Activated CD8-positive, alpha-beta memory T cell treated with anti-CD3 and anti-CD28 coated beads, Interleukin-2, amount 50 U/mL, for 4 hours (primary cell): Measurements from ENCODE around the gene LDHB.
A peak's percentile ranks its signal among the peaks of the same experiment; 100 is the strongest.
"Not testable (repeated sequence)": the region's sequence is repeated elsewhere in the genome, so short reads cannot be mapped to it uniquely, and the experiment has no call there.

Source experiments
- DNase-seq: peaks from one replicate; pipeline ENCODE4 v3.0.0-alpha.2; 2020

LDHB gene

DNA sequence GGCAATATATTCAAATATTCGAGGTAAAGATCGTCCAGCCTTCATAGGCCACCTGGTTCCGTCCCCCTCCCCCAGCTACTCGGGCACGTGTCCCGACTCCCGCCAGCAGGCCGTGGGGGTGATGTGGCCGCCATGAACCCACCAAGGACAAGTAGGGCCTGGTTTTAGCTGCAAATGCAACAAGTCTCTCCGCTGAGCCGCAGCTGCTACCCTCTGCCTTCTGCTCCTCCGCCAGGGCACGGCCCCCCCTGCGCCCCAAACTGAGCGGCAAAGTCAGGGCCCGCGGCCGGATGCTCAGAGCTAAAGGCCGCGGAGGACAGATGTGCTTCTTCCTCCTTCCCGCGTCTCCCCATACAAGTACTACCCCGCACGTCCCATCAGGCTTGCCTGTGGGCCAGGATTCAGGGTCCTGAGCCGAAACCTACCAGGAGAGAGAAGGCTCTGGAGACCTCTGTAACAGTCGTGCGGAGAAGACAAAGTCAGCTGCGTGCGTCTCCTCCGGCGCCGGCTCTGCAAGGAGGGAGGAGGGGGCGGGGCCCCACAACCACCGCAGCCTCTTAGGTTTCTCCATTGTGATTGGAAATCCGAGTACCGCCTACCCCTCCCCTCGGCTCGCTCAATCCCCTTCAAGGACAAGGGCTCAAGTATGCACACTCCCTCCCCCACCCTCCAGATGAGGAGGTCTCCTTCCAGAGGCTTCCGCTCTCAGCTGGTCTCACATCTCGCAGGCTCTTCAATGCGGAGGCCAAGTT lies at the start of gene LDHB:
TSS of gene LDHB (minus strand) at position 517 of the 752 bp plus-strand sequence. CDS start 3,171 bp downstream, outside the sequence.
- peak; percentile 94 for DNase-seq

DNA sequence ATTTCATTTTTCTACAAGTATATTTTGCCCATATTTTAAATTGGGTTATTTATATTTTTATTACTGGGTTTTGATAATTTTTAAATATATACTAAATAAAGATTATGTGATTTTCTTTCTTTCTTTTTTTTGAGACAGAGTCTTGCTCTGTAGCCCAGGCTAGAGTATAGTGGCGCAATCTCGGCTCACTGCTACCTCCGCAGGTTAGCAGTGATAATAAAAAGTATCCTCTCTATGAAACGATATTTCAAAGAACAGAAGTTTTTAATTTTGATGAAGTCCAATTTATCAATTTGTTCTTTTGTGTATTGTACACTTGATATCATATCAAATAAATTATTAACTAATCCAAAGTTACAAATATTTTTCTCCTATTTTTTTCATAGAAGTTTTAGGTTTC lies 47.2 kb upstream of the LDHB start:
- DNase-seq: no peak

DNA sequence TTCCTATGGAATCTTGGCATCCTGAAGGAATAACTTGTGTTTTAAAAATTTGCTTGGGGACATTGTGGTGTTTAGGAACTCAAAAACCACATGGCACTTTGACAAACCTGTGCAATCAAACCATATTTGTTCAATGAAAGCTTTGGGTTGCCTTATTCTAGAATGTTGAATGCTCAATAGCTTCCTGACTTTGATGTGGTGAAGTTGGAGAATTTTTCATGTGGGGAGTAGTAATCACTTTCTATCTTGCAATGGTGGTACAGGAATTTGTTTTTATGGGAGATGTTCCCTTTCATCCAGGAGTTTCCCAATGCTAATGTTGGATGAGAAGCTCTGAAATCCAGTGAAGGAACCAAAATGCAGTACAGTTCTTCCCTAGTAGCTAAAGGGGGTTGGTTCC lies 42.2 kb upstream of the LDHB start:
- DNase-seq: no peak

DNA sequence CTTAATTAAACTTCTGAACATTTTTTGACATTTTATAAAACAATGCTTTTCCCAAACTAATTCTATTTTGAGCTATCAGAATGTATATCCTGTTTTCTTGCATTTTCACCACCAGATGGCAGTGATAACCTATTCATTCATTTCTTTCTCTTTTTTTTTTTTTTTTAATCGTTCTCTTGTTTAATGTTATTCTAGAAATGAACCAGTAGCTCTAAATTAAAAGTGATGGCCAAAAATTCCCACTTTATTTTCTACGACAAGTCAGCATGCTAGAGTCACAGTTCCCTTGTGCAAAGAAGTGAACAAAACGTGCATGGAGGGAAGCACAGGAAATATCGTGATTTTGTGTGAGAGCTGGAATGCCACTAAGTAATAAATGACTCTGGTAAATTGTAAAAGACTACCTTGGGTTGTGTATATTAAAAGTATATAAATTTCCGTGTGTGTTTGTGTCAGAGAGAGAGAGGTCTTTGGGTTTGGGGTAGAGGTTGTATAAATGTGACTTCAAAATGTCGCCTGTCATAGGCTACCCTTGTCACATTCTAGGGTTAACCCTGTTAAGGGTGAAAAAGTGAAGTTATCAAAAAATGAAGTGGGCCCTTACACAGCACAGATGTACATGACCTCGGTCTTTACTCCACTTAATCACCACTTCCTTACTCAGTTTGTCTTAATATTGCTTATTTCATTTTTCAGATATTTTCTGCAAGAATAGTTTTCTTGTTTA lies 40.4 kb upstream of the LDHB start:
- DNase-seq: no peak

DNA sequence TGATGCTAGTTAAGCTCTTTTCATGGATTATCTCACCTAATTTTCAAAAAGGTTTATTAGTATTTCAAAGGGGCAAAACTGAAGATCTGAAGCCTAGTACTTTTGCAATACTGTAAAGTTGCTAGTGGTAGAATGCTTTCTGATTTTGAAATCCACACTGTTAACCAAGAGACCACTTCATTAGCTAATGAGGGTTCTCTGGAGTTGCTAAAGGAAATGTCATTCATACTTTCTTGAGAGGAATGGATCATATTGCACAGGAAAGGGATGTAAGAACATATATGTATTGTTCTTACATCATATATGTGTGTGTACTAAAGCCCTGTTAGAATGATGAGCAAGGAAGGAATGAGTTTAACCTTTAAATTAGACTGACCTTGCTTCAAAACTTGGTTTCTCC lies 39.0 kb upstream of the LDHB start:
- no peak for DNase-seq

DNA sequence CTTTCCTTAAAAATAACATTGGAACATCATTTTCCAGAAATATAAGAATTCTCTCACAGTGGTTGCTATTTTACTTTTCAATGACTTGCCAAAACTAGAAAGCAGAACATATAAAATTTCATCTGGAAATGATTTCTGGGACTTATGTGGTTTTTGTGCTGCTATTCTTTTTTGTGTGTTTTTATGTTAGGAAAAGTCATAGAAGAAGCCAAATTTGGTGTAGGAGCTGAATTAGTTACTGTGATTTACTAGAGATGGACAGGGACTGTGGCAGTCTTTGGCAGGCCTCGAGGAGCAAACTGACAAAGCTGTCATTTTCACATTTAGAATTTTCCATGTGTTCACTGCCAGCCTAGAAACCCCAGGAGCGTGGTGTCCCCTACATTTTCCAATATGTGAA lies 38.3 kb upstream of the LDHB start:
- DNase-seq: no peak

DNA sequence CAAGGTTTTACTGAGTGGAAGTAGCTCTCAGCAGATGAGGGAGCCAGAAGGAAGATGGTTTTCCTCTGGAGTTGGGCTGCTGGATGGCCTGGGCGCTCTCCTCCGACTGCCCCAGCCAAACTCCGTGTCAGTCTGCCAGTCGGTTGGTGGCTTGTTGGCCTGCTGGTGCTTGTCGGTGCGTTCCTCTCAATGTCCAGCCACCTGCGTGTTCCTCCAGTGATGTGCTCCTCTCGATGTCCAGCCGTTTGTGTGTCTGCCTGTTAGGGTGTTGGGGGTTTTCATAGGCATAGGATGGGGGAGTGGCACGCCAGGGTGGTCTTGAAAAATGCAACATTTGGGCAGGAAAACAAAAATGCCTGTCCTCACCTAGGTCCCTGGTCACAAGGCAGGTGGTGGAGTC lies 37.0 kb upstream of the LDHB start:
- DNase-seq: no peak

DNA sequence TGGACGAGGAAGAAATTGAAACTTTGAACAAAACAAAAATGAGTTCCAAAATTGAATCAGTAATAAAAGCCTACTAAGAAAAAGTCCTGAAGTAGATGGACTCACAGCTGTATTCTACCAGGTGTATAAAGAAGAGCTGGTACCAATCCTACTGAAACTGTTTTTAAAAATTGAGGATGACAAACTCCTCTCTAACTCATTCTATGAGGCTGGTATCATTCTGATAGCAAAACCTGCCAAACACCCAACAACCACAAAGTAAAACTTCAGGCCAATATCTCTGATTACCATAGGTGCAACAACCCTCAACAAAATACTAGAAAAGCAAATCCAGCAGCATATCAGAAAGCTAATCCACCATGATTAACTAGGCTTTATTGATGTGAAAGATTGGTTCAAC lies 33.9 kb upstream of the LDHB start:
- DNase-seq: no peak

DNA sequence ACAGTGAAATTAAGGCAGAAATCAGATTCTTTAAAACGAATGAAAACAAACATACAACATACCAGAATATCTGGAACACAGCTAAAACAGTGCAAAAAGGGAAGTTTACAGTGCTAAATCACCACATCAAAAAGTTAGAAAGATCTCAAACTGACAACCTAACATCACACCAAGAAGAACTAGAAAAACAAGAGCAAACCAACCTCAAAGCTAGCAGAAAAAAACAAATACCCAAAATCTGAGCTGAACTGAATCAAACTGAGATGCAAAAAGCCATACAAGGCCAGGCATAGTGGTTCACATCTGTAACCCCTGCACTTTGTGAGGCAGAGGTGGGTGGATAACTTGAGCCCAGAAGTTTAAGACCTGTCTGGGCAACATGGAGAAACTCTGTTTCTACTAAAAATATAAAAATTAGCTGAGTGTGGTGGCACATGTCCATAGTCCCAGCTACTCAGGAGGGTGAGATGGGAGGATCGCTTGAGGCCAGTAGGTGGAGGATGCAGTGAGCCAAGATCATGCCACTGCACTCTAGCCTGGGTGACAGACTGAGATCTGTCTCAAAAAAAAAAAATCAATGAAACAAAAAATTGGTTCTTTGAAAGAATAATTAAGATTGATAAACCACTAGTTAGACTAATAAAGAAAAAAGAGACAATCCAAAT lies 33.2 kb upstream of the LDHB start:
- no peak for DNase-seq

DNA sequence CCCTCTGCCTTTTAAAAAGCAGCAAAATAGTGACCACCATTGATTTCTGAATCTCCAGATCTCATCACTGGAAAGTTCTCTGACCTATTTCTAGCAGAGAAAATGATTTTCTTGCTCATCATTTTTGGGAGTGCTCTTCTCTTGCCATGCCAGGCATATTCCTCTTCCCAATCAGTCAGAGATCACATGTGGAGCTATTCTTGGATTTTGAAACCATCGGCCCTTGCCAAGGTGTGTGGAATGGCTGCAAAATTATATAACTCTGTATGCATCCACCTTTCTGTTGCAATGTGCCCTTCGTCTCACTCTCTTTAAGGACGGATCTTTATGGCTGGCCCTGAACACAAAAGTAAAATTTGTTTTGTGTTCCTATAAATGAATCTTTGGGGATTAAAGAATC lies 25.5 kb upstream of the LDHB start:
- no peak for DNase-seq

DNA sequence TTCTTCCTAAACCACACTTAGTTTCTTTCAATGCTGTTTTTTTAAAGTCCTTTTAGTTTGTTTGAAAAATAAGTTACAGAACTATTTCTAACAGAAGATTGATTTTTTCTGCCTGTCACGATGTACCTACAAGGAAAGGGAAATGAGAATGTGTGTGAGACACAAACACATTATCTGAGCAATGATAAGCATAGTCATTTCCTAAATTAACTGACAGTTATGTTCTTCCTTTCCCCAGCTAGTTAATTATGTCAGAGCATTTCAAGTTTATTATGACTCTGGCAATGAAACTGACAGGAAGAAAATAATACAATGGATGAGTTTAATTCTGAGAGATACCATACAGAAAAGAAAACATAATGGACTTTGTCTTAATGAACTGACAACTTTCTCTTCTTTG lies 21.3 kb upstream of the LDHB start:
- no peak for DNase-seq

DNA sequence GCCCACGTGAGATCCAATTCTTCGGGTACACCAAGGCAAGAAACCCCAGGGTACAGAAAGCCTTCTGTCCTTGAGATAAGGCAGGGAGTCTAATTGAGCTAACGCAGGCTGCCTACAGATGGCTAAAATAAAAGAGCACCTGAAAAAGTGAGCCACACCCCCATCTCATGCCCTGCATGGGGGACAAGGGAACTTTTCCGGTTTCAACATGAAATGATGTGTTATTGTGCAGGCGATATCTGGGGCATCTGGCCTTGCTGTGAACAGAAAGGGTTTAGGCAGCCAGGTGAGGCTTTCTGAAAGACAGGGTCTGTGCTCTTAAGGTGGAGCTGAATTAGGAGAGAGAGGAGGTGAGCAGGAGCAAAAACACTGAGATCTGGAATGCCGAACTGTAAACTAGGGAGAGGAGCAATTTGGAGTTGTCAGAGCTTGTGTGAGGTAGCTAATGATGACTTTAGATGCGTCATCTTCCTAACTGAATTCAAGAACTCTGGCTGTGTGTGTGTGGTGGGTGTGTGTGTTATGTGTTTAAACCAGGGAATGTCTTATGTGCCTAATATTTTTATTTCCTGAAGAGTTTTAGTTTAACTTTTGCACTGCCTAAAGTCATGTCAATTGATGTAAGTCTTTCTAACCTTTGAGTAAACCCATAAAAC lies 20.1 kb upstream of the LDHB start:
- DNase-seq: no peak

DNA sequence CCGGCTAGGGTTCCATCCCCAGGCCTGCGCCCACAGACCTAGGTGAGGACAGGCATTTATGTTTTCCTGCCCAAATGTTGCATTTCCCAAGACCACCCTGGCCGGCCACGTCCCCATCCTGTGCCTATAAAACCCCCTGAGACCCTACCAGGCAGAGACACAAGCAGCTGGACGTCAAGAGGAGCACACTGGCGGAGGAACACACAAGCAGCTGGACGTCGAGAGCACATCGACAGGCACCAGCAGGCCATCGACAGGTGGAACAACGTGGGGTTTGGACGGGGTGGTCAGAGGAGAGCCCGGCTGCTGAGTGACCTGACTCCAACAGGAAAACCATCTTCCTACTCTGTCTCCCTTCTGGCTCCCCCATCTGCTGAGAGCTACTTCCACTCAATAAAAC lies 19.6 kb upstream of the LDHB start:
- no peak for DNase-seq

DNA sequence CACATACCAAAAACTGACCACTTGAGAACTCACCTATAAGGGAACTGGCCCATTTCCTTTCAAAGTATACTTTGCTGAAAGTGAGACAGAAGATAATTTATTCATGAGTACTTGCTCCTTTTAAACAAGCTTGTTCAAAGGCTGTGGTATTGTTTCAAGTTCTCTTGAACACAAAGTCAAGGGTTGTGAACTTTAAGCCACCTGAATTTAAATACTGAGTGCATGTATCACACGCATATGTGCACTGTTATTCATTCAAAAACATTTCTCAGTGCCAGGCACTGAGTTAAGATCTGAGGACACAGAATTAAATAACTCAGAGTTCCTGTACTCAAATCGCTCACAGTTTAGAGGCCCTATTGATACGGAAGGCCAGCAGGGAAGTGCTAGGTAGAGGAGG lies 19.1 kb upstream of the LDHB start:
- DNase-seq: no peak

DNA sequence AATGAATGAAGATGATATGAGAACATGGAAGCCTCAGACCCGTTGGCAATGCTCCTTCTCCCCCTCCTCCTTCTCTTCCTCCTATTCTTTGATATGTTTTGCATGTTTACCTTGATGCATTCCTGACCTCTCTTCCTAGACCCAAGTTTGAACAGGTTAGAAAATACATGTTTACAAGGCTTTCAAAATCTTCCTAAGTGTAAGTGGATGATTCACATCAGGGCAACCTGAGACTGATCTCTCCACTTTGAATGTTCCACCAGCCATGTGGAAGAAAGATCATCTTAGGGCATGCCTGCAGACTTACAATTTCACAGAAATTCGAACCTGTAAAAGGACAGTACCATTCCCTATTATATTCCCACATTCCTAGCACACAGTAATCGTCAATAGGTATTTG lies 18.0 kb upstream of the LDHB start:
- no peak for DNase-seq

DNA sequence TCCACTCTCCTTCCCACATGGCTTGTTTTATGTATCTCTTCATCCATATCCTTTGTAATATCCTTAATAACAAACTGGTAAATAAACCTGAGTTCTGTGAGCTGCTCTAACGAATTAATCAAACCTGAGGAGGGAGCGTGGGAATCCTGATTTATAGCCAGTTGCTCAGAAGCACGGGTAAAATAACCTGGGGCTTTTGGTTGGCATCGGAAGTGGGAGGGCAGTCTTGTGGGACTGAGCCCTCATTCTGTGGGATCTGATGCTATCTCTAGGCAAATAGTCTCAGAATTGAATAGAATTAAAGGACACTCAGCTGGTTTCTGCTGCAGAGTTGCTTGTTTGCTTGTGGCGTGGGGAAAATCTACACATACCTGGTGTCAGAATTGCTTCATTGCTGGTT lies 17.5 kb upstream of the LDHB start:
- DNase-seq: no peak

DNA sequence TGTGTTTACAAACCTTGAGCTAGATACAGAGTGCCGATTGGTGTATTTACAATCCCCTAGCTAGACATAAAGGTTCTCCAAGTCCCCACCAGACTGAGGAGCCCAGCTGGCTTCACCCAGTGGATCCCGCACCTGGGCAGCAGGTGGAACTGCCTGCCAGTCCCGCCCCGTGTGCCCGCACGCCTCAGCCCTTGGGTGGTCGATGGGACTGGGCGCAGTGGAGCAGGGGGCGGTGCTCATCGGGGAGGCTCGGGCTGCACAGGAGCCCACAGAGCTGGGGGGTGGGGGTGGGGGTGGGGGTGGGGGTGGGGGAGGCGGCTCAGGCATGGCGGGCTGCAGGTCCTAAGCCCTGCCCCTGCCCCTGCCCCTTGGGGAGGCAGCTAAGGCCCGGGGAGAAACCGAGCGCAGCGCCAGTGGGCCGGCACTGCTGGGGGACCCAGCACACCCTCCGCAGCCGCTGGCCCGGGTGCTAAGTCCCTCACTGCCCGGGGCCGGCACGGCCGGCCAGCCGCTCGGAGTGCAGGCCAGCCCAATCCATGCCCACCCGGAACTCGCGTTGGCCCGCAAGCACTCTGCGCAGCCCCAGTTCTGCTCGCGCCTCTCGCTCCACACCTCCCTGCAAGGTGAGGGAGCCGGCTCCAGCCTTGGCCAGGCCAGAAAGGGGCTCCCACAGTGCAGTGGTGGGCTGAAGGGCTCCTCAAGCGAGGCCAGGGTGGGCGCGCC lies 16.3 kb upstream of the LDHB start:
- DNase-seq: not testable (repeated sequence)

DNA sequence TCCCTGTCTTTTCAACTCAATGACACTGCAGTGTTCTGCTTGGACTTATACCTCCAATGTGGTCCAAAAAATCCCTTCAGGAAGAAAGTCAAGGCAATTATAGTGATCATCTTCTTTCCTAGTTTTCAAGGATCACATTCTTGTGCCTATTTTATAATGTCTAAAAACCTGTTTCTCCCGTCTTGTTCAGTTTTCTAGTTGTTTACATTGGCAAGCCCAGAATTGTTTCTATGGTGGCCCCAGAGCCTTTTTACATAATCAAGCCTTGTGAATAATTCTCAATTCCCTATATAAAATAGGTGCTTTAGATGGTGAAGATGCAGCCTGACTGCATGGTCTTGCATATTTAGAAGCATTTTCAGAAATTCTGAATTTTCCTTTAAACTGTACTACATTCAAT lies 14.5 kb upstream of the LDHB start:
- DNase-seq: no peak

DNA sequence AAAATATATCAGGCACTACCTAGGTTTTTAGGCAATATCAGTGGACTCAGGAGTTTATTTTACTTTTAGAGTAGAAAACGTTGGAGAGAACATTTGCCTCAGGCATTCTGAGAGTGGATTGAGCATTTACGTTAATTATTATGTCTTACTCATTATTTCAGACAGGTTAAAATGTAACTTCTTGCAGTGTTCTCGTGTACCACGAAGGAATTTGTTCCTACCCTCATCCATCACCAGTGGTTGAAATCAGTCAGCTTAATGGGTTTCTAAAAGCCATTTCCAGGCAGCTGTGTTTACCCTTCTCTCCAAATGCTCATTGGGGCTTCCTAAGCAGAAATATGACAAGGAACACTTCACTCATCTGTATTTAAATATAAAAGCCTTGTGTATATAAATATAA lies 9.1 kb upstream of the LDHB start:
- no peak for DNase-seq

DNA sequence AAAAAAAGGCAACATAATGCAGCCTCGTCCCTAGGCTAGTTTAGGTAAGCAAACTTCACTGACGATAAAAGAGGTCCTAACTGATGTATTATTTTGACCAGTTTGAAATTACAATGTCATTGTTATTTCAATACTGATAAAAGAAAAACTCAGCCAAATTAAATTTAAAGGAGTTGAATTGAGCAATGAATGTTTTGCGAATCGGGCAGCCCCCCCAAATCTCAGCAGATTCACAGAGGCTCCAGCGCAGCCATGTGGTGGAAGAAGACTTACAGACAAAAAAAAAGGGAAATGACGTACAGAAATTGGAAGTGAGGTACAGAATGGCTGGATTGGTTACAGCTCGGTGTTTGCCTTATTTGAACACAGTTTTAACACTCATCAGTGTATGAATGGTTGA lies 8.2 kb upstream of the LDHB start:
- no peak for DNase-seq

DNA sequence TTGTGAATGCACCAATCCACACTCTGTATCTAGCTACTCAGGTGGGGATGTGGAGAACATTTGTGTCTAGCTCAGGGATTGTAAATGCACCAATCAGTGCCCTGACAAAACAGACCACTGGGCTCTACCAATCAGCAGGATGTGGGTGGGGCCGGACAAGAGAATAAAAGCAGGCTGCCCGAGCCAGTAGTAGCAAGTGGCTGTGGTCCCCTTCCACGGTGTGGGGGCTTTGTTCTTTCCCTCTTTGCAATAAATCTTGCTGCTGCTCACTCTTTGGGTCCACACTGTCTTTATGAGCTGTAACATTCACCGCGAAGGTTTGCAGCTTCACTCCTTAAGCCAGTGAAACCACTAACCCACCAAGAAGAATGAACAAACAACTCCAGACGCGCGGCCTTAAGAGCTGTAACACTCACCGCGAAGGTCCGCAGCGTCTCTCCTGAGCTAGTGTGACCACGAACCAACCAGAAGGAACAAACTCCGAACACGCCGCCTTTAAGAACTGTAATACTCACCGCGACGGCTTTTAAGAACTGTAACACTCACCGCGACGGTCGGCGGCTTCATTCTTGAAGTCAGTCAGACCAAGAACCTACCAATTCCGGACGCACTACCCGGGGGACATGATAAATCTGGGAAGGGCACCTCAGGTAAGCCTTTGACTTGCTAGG lies 4.6 kb upstream of the LDHB start:
- DNase-seq: no peak

DNA sequence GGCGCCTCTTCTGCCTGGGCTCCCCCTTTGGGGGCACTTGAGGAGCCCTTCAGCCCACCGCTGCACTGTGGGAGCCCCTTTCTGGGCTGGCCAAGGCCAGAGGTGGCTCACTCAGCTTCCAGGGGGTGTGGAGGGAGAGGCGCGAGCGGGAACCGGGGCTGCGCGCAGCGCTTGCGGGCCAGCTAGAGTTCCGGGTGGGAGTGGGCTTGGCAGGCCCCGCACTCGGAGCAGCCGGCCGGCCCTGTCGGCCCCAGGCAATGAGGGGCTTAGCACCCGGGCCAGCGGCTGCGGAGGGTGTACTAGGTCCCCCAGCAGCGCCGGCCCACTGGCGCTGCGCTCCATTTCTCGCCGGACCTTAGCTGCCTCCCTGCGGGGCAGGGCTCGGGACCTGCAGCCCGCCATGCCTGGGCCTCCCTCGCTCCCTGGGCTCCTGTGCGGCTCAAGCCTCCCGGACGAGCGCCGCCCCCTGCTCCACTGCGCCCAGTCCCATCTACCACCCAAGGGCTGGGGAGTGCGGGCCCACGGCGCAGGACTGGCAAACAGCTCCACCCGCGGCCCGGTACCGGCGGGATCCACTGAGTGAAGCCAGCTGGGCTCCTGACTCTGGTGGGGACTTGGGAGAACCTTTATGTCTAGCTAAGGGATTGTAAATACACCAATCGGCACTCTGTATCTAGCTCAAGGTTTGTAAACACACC lies 3.9 kb upstream of the LDHB start:
- DNase-seq: not testable (repeated sequence)
